ENCODE measurements around the gene ATXN2. TPM values are rescaled to one million over a fixed set of nuclear protein-coding genes. Genes with fewer than 3 reads are reported as not detected.

ATXN2 gene
- total RNA-seq, 1 experiment from 2014 or later, result 72.9 TPM

- Mint-ChIP-seq H3K4me3 (no peak overlapping the region), H3K9me3 (no peaks in the 10 kb centered on the region), H3K4me1 (peaks cover 59 to 67% of the 10 kb centered on the region in 2 experiments), H3K36me3 (ENCODE audit: insufficient read depth in 1 of 3, low read depth in 3 of 3) (no peaks in the 10 kb centered on the region), H3K27ac (no peak overlapping the region; a peak in 1 of 7 replicates), H3K27me3 (ENCODE audit: low read depth) (no peaks in the 10 kb centered on the region; the same call in none of the 2 replicates)
- no peaks in the 10 kb centered on the region for H4K20me1 ChIP-seq (ENCODE audit: control insufficient read depth, insufficient read depth, insufficient read length)
- H2BK5ac ChIP-seq (ENCODE audit: insufficient read length, low read length), result no peak overlapping the region
- peaks cover 8% of the 10 kb centered on the region for H3K79me1 ChIP-seq (ENCODE audit: insufficient read depth, low read depth, low read length, poor library complexity, severe bottlenecking)
- H2BK20ac ChIP-seq (ENCODE audit: low read depth, low read length, poor library complexity, severe bottlenecking), result no peak overlapping the region
- H3K14ac ChIP-seq (ENCODE audit: insufficient read depth, low read length), result no peak overlapping the region; the same call in 1 of the 2 replicates
- no peak overlapping the region for H2BK15ac ChIP-seq (ENCODE audit: low read depth, low read length)
- no peak overlapping the region for H4K5ac ChIP-seq (ENCODE audit: insufficient read length, low read depth, low read length)
- no peak overlapping the region for H3K4me2 ChIP-seq (ENCODE audit: insufficient read depth, insufficient read length, low read length)
- no peak overlapping the region for H4K8ac ChIP-seq (replicated peaks; ENCODE audit: insufficient read length, low read depth, low read length)
- H3K9me3 ChIP-seq (ENCODE audit: control insufficient read depth, low read depth, low read length), result no peaks in the 10 kb centered on the region
- no peak overlapping the region for H2AFZ ChIP-seq (ENCODE audit: low read length)
- no peak overlapping the region for H3K4ac ChIP-seq (ENCODE audit: low read depth, low read length)
- H2BK120ac ChIP-seq (ENCODE audit: low read depth, low read length, poor library complexity, severe bottlenecking), result no peak overlapping the region
- no peak overlapping the region for H3K23ac ChIP-seq (ENCODE audit: insufficient read length, low read depth, low read length)
- H3K4me1 ChIP-seq (ENCODE audit: insufficient read depth, low read length), result peaks cover 8% of the 10 kb centered on the region
- peaks cover 13% of the 10 kb centered on the region for H3K23me2 ChIP-seq (ENCODE audit: insufficient read length, low read depth, low read length, poor library complexity, severe bottlenecking)
- H3K9ac ChIP-seq (ENCODE audit: extremely low read depth, insufficient read length, low read length), result no peak overlapping the region
- no CpG with 5 or more reads among the region's 4 CpGs for WGBS (ENCODE audit: extremely low coverage, insufficient read length, low lambda C conversion rate)
- H3K79me2 ChIP-seq (ENCODE audit: insufficient read depth, low read length), result peaks cover 41% of the 10 kb centered on the region; the same call in 1 of the 2 replicates
- H2BK12ac ChIP-seq (ENCODE audit: insufficient read length, low read depth, low read length), result no peak overlapping the region
- TF ChIP-seq, protein P1, sequence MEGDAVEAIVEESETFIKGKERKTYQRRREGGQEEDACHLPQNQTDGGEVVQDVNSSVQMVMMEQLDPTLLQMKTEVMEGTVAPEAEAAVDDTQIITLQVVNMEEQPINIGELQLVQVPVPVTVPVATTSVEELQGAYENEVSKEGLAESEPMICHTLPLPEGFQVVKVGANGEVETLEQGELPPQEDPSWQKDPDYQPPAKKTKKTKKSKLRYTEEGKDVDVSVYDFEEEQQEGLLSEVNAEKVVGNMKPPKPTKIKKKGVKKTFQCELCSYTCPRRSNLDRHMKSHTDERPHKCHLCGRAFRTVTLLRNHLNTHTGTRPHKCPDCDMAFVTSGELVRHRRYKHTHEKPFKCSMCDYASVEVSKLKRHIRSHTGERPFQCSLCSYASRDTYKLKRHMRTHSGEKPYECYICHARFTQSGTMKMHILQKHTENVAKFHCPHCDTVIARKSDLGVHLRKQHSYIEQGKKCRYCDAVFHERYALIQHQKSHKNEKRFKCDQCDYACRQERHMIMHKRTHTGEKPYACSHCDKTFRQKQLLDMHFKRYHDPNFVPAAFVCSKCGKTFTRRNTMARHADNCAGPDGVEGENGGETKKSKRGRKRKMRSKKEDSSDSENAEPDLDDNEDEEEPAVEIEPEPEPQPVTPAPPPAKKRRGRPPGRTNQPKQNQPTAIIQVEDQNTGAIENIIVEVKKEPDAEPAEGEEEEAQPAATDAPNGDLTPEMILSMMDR (conservative IDR thresholded peaks at IDR 0.05), result no peak
- no peak overlapping the region for H3K18ac ChIP-seq (ENCODE audit: insufficient read length, low read depth, low read length)
- H3K56ac ChIP-seq (ENCODE audit: insufficient read length, low read depth, low read length), result no peak overlapping the region
- H3K27me3 ChIP-seq (ENCODE audit: insufficient read depth, low read length), result no peaks in the 10 kb centered on the region
- no peak overlapping the region for H2AK5ac ChIP-seq (ENCODE audit: insufficient read length, low read length)
- no peak overlapping the region for H4K91ac ChIP-seq (ENCODE audit: insufficient read length, low read depth, low read length)
- no peak overlapping the region for H3K27ac ChIP-seq (ENCODE audit: insufficient read length, low read depth, low read length)
- no peak for DNase-seq
- no peak overlapping the region for H3T11ph ChIP-seq (ENCODE audit: low read length)
Observed at GRCh38 chr12:111408686-111409402, 190.3 kb downstream of the ATXN2 start.

Data from H9 (cell line).